Embryonic facial prominence (tissue), 1 donor: ENCODE data around the gene FCSK.

Source experiments
- DNase-seq: peaks from one replicate; pipeline ENCODE4 v3.0.0-alpha.2; 2016; ENCODE audit errors: extremely low spot score

FCSK gene

DNA sequence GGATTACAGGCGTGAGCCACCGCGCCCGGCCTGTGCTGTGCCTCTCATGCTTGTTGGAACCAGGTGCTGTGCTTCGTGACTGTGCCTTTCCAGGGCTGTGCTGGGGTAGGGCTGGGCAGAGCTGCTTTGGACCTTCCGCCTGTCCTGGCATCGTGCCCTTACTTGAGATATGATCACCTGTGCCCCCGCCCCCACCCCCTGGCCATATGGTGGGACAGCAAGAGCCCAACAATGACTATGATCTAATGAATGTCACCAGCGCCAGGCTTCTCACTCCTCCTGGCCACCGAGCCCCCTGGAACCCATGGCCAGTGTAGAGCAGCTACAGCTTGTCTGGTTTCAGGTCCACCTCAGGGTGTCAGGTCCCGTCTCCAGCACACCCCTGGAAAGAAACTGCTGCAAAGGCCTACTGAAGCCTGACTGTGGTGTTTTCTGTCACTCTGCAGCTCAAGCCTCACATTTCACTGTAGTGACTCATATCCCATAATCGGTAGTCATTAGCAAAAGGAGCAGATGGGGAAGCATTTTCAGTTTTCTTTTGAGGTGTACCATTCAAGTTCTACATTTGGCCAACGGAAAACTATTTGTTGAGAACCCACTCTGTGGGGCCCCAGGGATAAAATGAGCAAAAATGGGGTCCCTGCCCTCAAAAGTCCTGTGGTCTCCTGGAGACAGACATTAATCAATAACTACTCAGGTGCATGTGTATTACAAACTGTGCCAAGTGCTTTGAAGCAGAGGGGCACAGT is 22.1 kb downstream of the FCSK start:
- no peak for DNase-seq

DNA sequence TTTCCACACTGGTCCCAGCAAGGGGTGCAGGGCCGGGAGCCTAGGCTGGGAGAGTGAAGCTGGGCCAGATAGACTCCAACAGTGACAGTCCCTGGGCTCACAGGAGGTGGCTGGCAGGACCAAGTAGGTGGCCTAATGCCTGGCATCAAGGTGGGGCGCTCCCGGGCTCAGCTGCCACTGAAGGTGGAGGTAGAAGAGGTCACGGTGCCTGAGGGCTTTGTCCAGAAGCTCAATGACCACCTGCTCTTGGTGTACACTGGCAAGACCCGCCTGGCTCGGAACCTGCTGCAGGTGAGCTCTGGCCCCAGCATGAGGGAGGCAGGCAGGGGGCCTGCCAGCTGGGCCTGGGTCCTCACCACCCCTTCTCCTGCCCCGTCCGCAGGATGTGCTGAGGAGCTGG is 23.8 kb downstream of the FCSK start:
- DNase-seq: no peak

- no peak for DNase-seq
These were observed 24.5 kb downstream of the FCSK start for GRCh38 chr16:70478912-70479341.

DNA sequence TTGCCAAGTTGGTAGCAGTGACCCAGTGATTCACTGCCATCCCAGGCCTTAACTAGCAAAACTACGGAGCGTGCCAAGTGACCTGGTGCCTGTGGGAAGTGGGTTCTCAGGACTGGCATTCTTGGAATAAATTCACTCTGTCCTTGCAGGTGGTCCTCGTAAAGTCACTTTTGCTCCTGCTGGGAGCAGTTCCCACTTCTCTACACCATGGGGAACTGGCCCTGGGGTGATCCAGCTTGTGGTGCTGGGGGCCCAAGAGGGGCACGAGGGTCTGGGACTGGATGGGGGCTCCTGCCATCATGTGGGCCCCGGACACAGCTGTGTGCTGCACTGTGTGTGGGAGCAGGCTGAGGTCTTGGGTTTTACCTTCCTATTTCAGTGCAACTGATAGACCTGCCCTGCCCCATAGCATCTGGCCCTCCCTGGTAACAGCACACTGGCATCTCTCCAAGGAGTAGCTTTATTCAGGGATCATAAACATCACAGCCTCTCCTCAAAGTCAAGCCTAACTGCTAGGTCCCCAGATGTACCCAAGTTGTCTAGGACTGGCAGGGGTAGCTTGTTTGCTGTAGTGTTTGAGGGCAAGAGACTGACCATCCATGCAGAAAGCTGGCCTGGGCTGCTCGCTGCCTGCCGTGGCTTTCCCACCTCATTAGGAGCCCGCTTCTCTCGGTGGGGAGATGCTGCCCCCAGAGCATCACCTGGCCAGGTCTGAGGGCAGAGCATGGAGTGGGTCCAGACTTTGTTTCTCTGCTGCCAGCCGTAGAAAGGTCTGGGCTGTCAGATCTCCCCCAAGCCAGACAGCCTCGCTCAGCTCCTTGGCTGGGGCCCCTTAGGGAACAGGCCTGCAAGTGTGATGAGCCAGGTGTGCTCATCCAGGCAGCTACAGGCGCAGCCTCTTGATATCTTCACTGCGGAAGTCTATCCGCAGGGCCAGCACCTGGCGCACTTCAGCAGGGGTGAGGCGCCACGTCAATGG is 26.0 kb downstream of the FCSK start:
- no peak for DNase-seq

DNA sequence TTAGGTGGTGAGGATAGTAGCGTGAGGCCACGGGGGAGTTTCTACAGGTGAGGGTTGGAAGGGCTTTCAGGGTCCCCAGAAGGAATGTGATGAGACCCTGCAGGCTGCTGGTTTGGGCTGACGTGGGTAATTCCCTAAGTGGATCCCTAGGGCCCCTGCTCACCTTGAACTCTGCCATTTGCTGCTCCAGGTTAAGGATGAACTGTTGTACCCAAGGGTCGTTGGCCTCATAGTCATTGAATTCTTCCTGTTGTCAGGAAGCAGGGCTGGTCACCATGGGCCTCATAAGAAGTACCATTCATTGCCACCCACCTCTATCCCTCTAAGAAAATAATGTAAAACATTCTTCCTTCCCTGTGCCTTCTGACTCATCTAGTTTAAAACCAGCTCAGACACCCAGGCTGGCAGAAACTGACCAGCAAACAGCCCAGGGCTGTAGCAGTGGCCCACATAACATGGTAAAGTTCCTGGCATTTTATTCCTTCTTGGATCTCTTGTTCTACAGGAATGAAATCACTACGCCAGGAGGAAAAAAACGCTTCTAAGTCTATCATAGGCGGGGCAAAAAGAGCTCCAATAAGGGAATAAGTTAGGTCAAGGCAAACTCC is 27.6 kb downstream of the FCSK start:
- DNase-seq: no peak

DNA sequence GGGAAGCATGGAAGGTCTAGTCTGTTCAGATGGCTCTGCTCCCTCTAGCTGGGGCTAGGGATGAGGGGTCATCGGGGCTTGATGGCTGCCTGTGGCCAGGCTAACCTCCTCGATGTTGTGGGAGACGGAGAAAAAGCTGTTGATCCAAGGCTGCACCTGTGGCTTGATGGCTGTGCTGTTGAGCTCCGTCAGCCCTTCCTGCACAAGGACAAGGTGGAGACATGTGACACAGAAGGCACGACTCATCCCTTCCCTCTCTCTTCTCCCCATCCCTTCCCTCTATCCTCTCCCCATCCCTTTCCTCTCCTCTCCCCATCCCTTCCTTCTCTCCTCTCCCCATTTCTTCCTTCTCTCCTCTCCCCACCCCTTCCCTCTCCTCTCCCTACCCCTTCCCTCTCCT is 28.2 kb downstream of the FCSK start:
- DNase-seq: no peak

DNA sequence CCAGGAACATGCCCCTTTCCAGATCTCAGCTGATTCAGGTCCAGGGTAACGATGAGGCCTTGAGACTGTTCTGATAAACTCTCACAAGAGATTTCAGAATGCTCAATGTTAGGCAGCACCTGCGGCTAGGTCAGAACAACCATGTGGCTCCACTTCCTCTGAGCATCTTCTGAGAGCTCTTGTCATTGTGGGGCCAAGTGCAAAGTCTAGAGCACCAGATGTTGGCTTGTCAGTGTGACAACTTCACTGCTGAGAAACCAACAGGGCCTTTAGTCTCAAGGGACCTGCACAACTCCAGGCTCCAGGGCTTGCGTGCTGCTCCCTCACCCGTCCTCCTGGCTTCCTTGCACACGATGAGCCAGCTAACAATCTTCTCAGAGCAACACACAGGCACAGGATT is 29.0 kb downstream of the FCSK start:
- DNase-seq: no peak

DNA sequence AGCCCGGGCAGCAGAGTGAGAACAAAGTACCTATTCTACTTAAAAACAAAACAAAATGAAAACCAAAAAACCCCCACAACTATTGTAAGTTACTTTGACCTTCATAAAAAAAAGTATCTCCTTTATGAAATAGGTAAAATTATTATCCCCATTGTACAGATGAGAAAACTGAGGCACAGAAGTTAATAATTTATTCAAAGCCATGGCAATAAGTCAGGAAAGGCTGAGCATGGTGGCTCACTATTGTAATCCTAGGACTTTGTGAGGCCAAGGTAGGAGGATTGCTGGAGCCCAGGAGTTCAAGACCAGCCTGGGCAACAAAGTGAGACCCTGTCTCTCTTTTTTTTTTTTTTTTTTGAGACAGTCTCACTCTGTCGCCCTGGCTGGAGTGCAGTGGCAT is 30.5 kb downstream of the FCSK start:
- no peak for DNase-seq

- DNase-seq: no peak
These were observed 35.9 kb downstream of the FCSK start for GRCh38 chr16:70490261-70490660.

DNA sequence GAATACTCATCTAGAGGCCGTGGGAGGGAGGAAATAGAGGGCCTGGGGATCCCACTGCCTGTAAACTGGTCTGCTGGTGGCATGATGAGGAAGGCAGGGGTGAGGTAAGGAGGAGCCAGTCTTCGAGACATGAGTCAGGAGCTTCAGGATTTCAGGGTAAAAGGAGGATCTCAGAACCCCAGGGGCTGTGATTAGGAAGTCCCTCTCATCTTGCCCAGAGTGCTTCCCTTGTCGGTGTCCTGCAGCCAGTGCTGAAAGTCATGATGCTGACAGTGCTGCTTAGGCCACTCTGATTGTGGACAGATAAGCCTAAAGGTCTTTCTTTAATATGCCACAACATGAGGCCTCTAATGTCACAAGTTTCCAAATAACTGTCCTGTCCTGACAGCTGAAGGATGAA is 39.4 kb downstream of the FCSK start:
- no peak for DNase-seq

DNA sequence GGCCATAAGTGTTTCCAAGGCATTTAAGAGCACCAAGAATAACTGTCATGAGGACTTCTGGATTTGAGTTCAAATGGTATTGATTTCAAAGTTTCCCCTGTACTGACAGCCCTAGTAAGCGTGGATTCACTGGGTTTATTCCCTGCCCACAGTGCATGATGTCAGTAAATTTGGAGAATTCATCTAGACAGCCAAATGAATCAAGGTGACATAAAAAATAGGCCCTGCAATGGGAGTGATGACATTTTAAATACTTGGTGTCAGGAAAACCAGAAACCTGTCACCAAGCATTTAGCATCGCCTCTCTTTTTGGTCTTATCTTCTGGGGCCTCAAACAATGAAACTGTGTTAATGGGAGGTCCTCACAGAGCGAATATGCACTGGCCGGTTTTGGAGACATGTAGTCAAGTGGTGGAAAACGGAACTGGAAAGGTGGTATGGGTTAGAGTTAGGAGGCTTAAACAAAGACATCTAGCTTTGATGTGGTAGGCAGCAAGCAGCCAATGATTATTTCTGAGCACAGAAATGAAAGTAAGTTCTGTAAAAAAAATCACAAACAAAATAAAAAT is 39.9 kb downstream of the FCSK start:
- no peak for DNase-seq

- DNase-seq: no peak
These were observed 40.4 kb downstream of the FCSK start for GRCh38 chr16:70494777-70495176.

- no peak for DNase-seq
These were observed 41.2 kb downstream of the FCSK start for GRCh38 chr16:70495425-70496182.

GRCh38 chr16:70496513-70496912 is 42.1 kb downstream of the FCSK start:
- DNase-seq: no peak

DNA sequence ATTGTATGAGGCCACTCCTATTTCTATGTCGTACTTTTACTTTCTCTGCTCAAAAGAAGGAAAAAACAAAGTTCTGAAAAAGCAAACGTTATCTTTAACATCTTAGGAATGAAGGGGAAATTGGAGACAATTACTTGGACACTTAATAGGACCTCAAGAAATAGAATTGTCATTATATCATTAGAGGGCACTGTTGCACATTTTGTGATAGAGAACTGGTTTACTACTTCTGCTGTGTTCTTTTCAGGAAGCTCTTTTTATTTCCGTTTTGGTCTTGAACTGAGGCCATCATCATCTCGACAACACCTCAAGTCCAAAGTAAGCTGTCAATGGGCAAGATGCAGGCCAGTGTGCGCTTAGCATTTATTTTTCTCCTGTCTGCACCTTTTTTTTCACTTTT is 54.4 kb downstream of the FCSK start:
- no peak for DNase-seq

DNA sequence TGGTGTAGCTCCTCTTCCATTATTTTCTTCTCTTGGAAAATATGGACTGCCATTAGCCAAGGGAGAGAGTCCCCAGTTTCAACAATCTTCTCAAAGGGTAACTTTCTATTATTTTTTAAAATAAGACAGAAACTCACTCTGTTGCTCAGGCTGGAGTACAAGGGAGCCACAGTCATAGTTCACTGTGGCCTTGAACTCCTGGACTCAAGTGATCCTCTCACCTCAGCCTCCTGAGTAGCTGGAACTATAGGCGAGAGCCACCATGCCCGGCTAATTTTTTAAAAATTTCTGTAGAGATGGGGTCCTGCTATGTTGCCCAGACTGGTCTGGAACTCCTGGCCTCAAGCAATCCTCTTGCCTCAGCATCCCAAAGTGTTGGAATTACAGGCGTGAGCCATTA is 55.8 kb downstream of the FCSK start:
- DNase-seq: no peak

- no peak for DNase-seq
These were observed 57.4 kb downstream of the FCSK start for GRCh38 chr16:70511833-70512232.

DNA sequence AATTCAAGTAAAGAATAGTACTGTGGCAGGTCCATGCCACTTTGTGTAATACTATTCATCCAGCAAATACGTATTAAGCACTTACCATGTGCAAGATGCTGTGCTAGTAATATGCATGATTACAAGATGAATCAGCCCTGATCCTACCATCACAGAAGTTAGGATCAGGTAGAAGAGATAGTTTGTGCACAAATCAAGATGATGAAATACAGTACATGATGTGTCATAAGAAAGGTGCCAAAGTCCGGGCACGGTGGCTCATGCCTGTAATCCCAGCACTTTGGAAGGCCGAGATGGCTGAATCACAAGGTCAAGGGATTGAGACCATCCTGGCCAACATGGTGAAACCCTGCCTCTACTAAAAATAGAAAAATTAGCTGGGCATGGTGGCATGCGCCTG is 58.1 kb downstream of the FCSK start:
- DNase-seq: no peak

DNA sequence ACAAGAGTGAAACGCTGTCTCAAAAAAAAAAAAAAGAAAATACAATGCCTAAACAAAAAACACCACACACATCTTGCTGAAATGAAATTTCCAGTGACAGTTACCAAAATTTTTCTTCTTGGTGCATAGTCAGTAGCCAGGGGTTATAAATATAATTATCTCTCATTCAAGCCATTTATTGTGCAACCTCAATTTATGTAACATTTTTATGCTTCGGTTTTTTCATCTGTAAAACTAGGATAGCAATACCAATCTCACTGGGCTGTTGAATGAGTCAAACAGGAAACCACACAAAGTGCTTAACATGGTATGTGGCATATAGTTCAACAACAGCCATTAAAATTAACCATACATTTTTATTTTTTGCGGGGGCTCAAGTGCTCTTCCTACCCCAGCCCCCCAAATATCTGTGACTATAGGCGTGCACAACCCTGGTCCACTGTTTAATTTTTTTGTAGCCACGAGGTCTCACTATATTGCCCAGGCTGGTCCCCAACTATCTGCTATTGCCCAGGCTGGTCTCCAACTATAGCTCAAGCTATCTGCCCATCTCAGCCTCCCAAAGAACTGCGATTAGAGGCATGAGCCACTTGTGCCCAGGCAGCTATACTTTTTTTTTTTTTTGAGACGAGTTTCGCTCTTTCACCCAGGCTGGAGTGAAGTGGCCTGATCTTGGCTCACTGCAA is 66.4 kb downstream of the FCSK start:
- no peak for DNase-seq

- DNase-seq: no peak
These were observed 68.1 kb downstream of the FCSK start for GRCh38 chr16:70522216-70523075.
